Activated T-helper 1 cell treated with anti-CD3 and anti-CD28 coated beads, Interleukin-12 subunit alpha, Interleukin-12 subunit beta, Interleukin-2, Interleukin-4 antibody, amounts not matched to agents 30 ng/mL and 10 ng/mL and 1 ng/mL, durations not matched to agents 14 hours and 24 hours and 36 hours (primary cell): Measurements from ENCODE around the gene LRP1. TPM values are rescaled to one million over a fixed set of nuclear protein-coding genes. Genes with fewer than 3 reads are reported as not detected.

Experiments used
- DNase-seq: peaks from one replicate; pipeline ENCODE4 v3.0.0; 2021; ENCODE audit warnings: low spot score
- H3K27ac Mint-ChIP-seq: one replicate; pipeline ENCODE4 v1.8.0; 2021; ENCODE audit warnings: mild to moderate bottlenecking, mixed read lengths
- H3K27me3 Mint-ChIP-seq: one replicate; pipeline ENCODE4 v1.8.0; 2022; ENCODE audit warnings: mild to moderate bottlenecking, moderate library complexity, mixed read lengths; ENCODE audit not compliant: insufficient read depth
- H3K36me3 Mint-ChIP-seq: one replicate; pipeline ENCODE4 v1.8.0; 2021; ENCODE audit warnings: low read depth, mixed read lengths
- H3K4me1 Mint-ChIP-seq: one replicate; pipeline ENCODE4 v1.8.0; 2021; ENCODE audit warnings: low read depth, mixed read lengths
- H3K4me3 Mint-ChIP-seq: one replicate; pipeline ENCODE4 v1.8.0; 2021; ENCODE audit warnings: mild to moderate bottlenecking, moderate library complexity, mixed read lengths
- H3K9me3 Mint-ChIP-seq: one replicate; pipeline ENCODE4 v1.8.0; 2021; ENCODE audit warnings: mixed read lengths
- intact Hi-C: fragments of 100-400 bp; cut with micrococcal nuclease; formaldehyde crosslinking; loops from one replicate; pipeline ENCODE4 v1.15.1; 2024
- total RNA-seq: library from RNA; stranded (reverse); gene quantifications from 2 replicates; pipeline ENCODE4 v1.2.3, GENCODE V29; 2022

The LRP1 gene
- total RNA-seq, 1 donor from 2014 or later: 0.26 TPM

GRCh38 chr12:57160741-57161140 lies 32.5 kb downstream of the LRP1 start:
- no peak overlapping the region for H3K27ac Mint-ChIP-seq
- DNase-seq: no peak
- H3K9me3 Mint-ChIP-seq: no peaks in the 10 kb centered on the region
- peaks cover 3% of the 10 kb centered on the region for H3K27me3 Mint-ChIP-seq
- H3K4me3 Mint-ChIP-seq: no peak overlapping the region
- H3K4me1 Mint-ChIP-seq: peaks cover 5% of the 10 kb centered on the region
- no peaks in the 10 kb centered on the region for H3K36me3 Mint-ChIP-seq
- intact Hi-C loops: no loop called here

GRCh38 chr12:57161491-57161890 lies 33.2 kb downstream of the LRP1 start:
- peaks cover 8% of the 10 kb centered on the region for H3K4me1 Mint-ChIP-seq
- no peaks in the 10 kb centered on the region for H3K9me3 Mint-ChIP-seq
- intact Hi-C loops: no loop called here
- peaks cover 3% of the 10 kb centered on the region for H3K27me3 Mint-ChIP-seq
- no peak overlapping the region for H3K27ac Mint-ChIP-seq
- H3K36me3 Mint-ChIP-seq: no peaks in the 10 kb centered on the region
- DNase-seq: no peak
- H3K4me3 Mint-ChIP-seq: no peak overlapping the region

- Mint-ChIP-seq H3K27ac (no peak overlapping the region), H3K4me1 (peaks cover 16% of the 10 kb centered on the region), H3K36me3 (no peaks in the 10 kb centered on the region), H3K9me3 (no peaks in the 10 kb centered on the region), H3K27me3 (peaks cover 3% of the 10 kb centered on the region), H3K4me3 (no peak overlapping the region)
- DNase-seq: no peak
- intact Hi-C loops: no loop called here
Measured at GRCh38 chr12:57162553-57163125, 34.4 kb downstream of the LRP1 start.

GRCh38 chr12:57164454-57164853 lies 36.2 kb downstream of the LRP1 start:
- no peak overlapping the region for H3K27ac Mint-ChIP-seq
- H3K4me1 Mint-ChIP-seq: peaks cover 13% of the 10 kb centered on the region
- intact Hi-C loops: no loop called here
- no peaks in the 10 kb centered on the region for H3K9me3 Mint-ChIP-seq
- no peak overlapping the region for H3K4me3 Mint-ChIP-seq
- DNase-seq: no peak
- no peaks in the 10 kb centered on the region for H3K36me3 Mint-ChIP-seq
- H3K27me3 Mint-ChIP-seq: peaks cover 3% of the 10 kb centered on the region

- no peak overlapping the region for H3K27ac Mint-ChIP-seq
- no peaks in the 10 kb centered on the region for H3K36me3 Mint-ChIP-seq
Measured at GRCh38 chr12:57164966-57165625, 36.8 kb downstream of the LRP1 start.

GRCh38 chr12:57165741-57166140 lies 37.5 kb downstream of the LRP1 start:
- no peak overlapping the region for H3K4me3 Mint-ChIP-seq
- intact Hi-C loops: no loop called here
- H3K27ac Mint-ChIP-seq: no peak overlapping the region
- H3K27me3 Mint-ChIP-seq: peaks cover 4% of the 10 kb centered on the region
- peaks cover 13% of the 10 kb centered on the region for H3K4me1 Mint-ChIP-seq
- no peaks in the 10 kb centered on the region for H3K9me3 Mint-ChIP-seq
- no peak for DNase-seq
- H3K36me3 Mint-ChIP-seq: no peaks in the 10 kb centered on the region

More at GRCh38 chr12:57164966-57165625, 36.8 kb downstream of the LRP1 start:
- Mint-ChIP-seq H3K4me1 (peaks cover 13% of the 10 kb centered on the region), H3K4me3 (no peak overlapping the region), H3K9me3 (no peaks in the 10 kb centered on the region), H3K27me3 (peaks cover 3% of the 10 kb centered on the region)
- DNase-seq: no peak
- intact Hi-C loops: no loop called here

GRCh38 chr12:57166971-57167371 lies 38.7 kb downstream of the LRP1 start:
- Mint-ChIP-seq H3K9me3 (no peaks in the 10 kb centered on the region), H3K27me3 (peaks cover 5% of the 10 kb centered on the region), H3K27ac (peak overlapping the region; percentile 27), H3K4me1 (peaks cover 13% of the 10 kb centered on the region), H3K36me3 (no peaks in the 10 kb centered on the region), H3K4me3 (no peak overlapping the region)
- intact Hi-C loops: no loop called here
- DNase-seq: no peak

GRCh38 chr12:57168058-57168457 lies 39.8 kb downstream of the LRP1 start:
- H3K27me3 Mint-ChIP-seq: peaks cover 6% of the 10 kb centered on the region
- no peaks in the 10 kb centered on the region for H3K36me3 Mint-ChIP-seq
- intact Hi-C loops: no loop called here
- H3K9me3 Mint-ChIP-seq: no peaks in the 10 kb centered on the region
- H3K4me1 Mint-ChIP-seq: peaks cover 13% of the 10 kb centered on the region
- H3K27ac Mint-ChIP-seq: no peak overlapping the region
- no peak for DNase-seq
- H3K4me3 Mint-ChIP-seq: no peak overlapping the region

GRCh38 chr12:57169046-57169795 lies 40.9 kb downstream of the LRP1 start:
- intact Hi-C loops: no loop called here
- DNase-seq: no peak
- peaks cover 6% of the 10 kb centered on the region for H3K27me3 Mint-ChIP-seq
- H3K27ac Mint-ChIP-seq: no peak overlapping the region
- H3K4me1 Mint-ChIP-seq: peaks cover 13% of the 10 kb centered on the region
- H3K4me3 Mint-ChIP-seq: no peak overlapping the region
- H3K9me3 Mint-ChIP-seq: no peaks in the 10 kb centered on the region
- no peaks in the 10 kb centered on the region for H3K36me3 Mint-ChIP-seq

- Mint-ChIP-seq H3K27ac (no peak overlapping the region), H3K27me3 (peaks cover 6% of the 10 kb centered on the region), H3K36me3 (no peaks in the 10 kb centered on the region), H3K9me3 (no peaks in the 10 kb centered on the region), H3K4me3 (no peak overlapping the region), H3K4me1 (peaks cover 13% of the 10 kb centered on the region)
- intact Hi-C loops: no loop called here
- DNase-seq: no peak
Measured at GRCh38 chr12:57169969-57170368, 41.7 kb downstream of the LRP1 start.

- intact Hi-C loops: no loop called here
- Mint-ChIP-seq H3K27me3 (peaks cover 6% of the 10 kb centered on the region), H3K27ac (no peak overlapping the region), H3K4me1 (peaks cover 13% of the 10 kb centered on the region), H3K9me3 (no peaks in the 10 kb centered on the region), H3K4me3 (no peak overlapping the region), H3K36me3 (no peaks in the 10 kb centered on the region)
- DNase-seq: no peak
Measured at GRCh38 chr12:57170408-57170807, 42.1 kb downstream of the LRP1 start.

- Mint-ChIP-seq H3K4me3 (no peak overlapping the region), H3K4me1 (peaks cover 13% of the 10 kb centered on the region), H3K27me3 (peaks cover 6% of the 10 kb centered on the region), H3K9me3 (no peaks in the 10 kb centered on the region), H3K27ac (no peak overlapping the region), H3K36me3 (no peaks in the 10 kb centered on the region)
- DNase-seq: no peak
- intact Hi-C loops: no loop called here
Measured at GRCh38 chr12:57170927-57171326, 42.6 kb downstream of the LRP1 start.

- no peaks in the 10 kb centered on the region for H3K36me3 Mint-ChIP-seq
- peaks cover 9% of the 10 kb centered on the region for H3K4me1 Mint-ChIP-seq
- intact Hi-C loops: loop anchor here (2.0 kb wide), 1 partner anchor 47 kb away; no protein-coding TSS in a partner anchor
Measured at GRCh38 chr12:57171668-57172067, 43.4 kb downstream of the LRP1 start.

More at GRCh38 chr12:57171668-57172067, 43.4 kb downstream of the LRP1 start:
- DNase-seq: no peak
- peaks cover 6% of the 10 kb centered on the region for H3K27me3 Mint-ChIP-seq
- no peak overlapping the region for H3K4me3 Mint-ChIP-seq
- no peaks in the 10 kb centered on the region for H3K9me3 Mint-ChIP-seq
- H3K27ac Mint-ChIP-seq: no peak overlapping the region
